Kidney glomerular epithelial cell (primary cell): ENCODE measurements around the gene CCDC85B.
A peak's percentile ranks its signal among the peaks of the same experiment; 100 is the strongest.

Source experiments
- DNase-seq: peaks from one replicate; lab custom pipeline; 2025; lab: John Stamatoyannopoulos, UW

Gene CCDC85B

GRCh38 chr11:65869643-65870306 is 20.7 kb upstream of the CCDC85B start:
- no peak for DNase-seq

DNA sequence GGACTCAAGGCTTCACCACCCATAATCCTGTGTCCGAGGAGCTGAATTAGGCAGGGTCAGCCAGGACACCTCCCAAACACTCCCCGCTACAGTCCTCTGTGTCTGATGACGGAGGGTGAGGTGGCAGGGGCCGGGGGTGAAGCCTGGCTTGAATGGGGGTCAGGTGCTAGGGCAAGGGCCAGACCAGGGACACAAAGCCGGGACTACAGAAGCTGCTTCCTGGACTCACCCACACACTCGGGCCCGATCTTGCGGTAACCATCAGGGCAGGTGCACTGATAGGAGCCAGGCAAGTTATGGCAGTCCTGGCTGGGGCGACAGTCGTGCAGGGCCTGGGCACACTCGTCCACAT is 20.2 kb upstream of the CCDC85B start:
- no peak for DNase-seq

- no peak for DNase-seq
These were observed 19.5 kb upstream of the CCDC85B start for GRCh38 chr11:65870706-65871681.

DNA sequence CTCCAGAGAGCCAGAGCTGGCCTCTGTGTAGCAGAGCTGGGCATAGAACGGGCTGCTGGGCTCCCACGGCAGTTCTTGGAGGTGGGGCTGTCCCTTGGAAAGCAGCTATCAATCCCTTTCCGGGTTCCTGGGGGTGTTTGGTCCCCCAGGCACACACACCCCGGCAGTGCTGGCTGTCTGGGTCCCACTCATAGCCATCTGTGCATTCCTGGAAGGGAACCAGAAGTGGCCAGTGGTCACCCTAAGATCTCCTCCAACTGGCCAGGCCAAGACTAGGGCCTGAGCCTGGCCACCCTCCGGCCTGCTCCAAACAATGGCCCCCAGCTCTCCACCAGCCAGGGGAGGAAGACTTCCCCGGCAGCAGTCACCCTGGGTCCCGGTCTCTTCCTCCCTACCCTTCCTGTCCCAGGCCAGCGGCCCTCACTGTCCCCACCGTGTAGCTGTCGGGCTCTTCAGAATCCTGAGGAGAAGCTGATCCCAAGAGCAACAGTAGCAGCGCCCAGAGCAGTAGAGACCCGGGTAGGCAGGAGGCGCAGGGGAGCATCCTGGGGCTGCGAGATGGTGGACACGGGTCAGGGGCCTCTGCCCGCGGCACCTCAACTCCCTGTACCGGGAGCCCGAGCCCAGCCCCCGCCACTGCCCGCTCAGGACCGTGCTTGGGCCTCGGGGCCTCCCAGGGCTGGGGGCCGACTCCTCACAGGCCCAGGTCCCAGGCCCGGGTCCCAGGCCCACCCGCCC is 18.5 kb upstream of the CCDC85B start:
- DNase-seq = no peak

DNA sequence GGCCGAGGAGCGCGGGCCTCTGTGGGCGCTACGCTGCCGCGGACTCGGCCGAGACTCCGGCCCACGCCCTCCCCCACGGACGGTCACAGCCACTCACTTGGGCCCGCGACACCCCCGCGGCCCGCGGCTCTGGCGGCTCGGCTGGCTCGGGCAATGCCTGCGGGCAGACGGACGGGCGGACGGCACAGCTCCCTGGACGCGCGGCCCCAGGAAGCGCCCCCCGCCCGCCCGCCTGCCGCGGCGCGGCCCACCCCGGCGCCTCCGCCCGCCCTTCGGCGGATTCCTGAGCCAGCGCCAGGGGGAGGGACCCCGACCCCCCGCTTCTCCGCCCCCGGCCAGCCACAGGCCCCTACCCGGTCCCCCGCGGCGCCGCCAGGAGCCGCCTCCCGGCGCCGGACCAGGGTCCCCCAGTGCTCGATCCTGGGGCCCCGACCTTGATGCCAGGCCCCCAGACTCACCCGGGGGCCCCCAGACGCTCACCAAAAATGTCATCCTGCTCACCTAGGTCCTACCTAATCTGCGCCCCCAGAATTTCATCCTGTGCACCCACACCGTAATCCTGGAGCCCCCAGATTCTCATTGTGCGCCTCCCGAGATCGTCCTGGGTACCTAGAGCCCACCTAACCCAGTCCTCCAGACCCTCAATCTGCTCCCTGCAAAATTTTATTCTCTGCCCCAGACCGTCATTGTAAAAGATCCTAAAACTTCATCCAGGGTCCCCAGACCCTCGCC is 17.7 kb upstream of the CCDC85B start, which contains the start of gene EFEMP2:
Gene EFEMP2, minus strand, starts transcription at position 215 of the 732 bp plus-strand sequence. CDS start 446 bp downstream, outside the sequence.
- no peak for DNase-seq

DNA sequence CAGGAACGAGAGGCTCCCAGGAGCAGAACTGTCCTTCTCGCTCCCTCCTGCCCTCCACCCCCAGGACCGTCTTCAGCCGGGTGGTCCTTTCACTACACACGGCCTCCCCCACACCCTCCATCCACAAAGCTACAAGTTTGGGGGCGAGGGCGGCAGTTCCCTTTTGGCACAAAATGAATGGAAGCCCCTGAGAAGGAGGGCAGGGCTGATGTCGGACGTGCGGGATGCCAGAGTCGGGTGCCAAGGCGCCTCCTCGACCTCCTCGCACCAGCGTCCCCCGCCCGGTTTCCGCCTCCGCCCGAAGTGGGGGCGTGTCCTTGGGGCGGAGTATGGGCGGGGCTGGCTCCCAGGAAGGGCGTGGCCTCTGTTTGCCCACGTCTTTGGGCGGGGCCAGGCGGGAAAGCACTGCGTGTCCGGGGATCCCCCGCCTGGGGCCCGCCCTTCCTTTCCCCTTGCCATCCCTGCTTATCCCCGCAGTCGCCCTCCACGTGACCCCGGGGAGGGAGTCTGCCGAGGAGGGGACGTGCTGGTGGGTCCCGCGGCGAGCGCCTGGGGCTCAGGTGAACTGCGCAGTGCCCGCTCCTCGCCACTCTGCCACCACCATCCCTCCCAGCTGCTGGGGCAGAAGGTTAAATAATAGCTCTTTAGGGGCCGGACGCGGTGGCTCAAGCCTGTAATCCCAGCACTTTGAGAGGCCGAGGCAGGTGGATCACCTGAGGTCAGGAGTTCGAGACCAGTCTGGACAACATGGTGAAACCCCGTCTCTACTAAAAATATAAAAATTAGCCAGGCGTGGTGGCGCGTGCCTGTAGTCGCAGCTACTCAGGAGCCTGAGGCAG is 16.9 kb upstream of the CCDC85B start:
- DNase-seq = peak; percentile 83

- DNase-seq = no peak
These were observed 10.9 kb upstream of the CCDC85B start, which contains the start of gene CTSW for GRCh38 chr11:65879617-65880016. Gene CTSW, plus strand, starts transcription at chr11:65879837. Its CDS starts 18 bp downstream, at chr11:65879855.

GRCh38 chr11:65880027-65880426 is 10.4 kb upstream of the CCDC85B start:
- no peak for DNase-seq

GRCh38 chr11:65880844-65881421 is 9.5 kb upstream of the CCDC85B start:
- no peak for DNase-seq

GRCh38 chr11:65882120-65883057 is 8.1 kb upstream of the CCDC85B start:
- no peak for DNase-seq

- no peak for DNase-seq
These were observed 7.3 kb upstream of the CCDC85B start for GRCh38 chr11:65883058-65883761.

GRCh38 chr11:65883786-65884715 is 6.4 kb upstream of the CCDC85B start:
- no peak for DNase-seq

- DNase-seq = peak; percentile 70
These were observed 5.8 kb upstream of the CCDC85B start for GRCh38 chr11:65884716-65885092.

DNA sequence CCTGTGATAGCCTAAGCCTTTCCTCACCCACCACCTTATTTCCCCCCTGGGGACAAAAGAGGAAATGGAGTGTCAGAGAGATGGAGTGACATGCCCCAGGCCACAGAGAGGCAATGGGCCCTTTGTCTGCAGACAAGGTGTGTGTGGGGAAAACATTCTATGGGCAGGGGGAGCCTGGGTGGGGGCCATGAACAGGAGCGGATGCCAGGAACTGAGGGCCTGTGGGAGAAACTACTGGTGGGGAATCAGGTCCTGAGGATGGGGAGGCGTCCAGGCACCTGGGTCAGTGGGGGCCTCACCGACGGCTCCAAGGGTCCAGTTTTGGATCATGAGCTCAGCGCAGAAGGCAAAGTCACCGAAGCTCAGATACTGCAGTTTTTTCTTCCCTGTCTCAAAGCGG is 5.2 kb upstream of the CCDC85B start:
- DNase-seq = no peak

DNA sequence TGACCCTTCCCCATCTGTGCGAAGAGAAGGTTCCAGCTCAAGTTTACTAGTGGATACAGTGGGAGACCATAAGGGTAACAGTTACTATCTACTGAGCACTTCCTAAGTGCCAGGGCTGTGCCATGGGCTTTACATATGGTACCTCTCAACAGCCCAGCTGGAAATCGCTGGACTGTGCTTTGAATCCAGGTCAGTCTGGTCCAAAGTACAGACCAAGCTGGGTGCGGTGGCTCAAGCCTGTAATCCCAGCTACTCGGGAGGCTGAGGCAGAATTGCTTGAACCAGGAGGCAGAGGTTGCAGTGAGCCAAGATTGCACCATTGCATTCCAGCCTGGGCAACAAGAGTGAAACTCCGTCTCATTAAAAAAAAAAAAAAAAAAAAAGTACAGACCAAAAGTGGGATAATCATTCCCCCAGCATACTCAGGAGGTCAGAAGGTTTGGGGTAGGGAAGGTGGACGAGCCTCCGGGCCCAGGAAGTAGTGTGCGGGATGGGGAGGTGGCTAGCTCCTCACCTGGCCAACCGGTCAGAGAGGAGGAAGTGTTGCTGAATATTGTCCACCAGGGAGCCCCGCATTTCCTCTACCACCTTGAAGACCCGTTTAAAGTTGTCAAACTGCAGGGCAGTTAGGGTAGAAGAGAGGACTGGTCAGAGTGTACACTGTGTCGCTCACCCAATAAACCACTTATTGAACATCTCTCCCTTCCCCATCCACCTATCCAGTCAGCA is 4.5 kb upstream of the CCDC85B start:
- no peak for DNase-seq

DNA sequence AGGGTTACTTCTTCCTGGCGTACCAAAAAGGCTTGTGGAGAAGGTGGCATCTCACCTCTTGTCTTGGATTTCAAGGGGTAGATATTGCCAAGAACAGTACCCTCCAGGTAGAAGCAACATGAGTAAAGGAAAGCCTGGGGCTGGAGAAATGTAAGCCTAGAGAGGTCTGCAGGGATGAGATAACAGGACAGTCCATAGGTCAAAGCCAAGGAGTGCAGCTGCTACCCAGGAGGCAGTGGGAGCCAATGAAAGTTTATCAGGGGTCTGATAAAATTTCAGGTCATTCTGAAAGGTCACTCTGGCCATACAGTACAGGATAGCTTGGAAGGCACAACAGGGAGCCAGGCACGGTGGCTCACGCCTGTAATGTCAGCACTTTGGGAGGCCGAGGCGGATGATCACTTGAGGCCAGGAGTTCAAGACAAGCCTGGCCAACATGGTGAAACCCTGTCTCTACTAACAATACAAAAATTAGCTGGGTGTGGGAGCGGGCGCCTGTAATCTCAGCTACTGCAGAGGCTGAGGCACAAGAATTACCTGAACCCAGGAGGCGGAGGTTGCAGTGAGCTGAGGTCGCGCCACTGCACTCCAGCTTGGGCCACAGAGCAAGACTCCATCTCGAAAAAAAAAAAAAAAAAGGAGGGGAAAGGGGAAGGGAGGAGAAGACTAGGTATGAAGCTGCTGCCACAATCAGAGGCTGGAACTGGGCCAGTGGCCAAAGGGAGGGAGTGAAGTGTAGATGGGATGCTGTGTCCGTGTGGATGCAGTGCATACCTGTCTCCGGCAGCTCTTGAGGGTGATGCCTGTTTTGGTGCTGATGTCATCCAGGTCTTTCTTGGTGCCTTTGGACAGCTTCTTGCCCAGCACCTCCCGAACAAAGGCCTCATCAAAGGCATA is 3.4 kb upstream of the CCDC85B start:
- no peak for DNase-seq
